Stimulated activated CD4-positive, alpha-beta T cell treated with anti-CD3 and anti-CD28 coated beads, Interleukin-1b, Interleukin-23, amount 100 ng/mL, for 4 hours (primary cell): ENCODE data around the gene UBAP1L.
A peak's percentile ranks its signal among the peaks of the same experiment; 100 is the strongest.
"Not testable (repeated sequence)": the region's sequence is repeated elsewhere in the genome, so short reads cannot be mapped to it uniquely, and the experiment has no call there.

Source experiments
- DNase-seq, 2 donors: peaks; one replicate each; pipeline ENCODE4 v3.0.0-alpha.2; 2020; ENCODE audit warnings: low read depth in 2 of 2

The UBAP1L gene

GRCh38 chr15:65084500-65085206 lies 30.3 kb downstream of the UBAP1L start:
- no peak for DNase-seq

- DNase-seq = no peak
Observed at GRCh38 chr15:65083262-65083701, 31.7 kb downstream of the UBAP1L start.

GRCh38 chr15:65082303-65082953 lies 32.6 kb downstream of the UBAP1L start:
- DNase-seq = no peak

- no peak for DNase-seq
Observed at GRCh38 chr15:65081758-65082157, 33.2 kb downstream of the UBAP1L start.

GRCh38 chr15:65081270-65081669 lies 33.7 kb downstream of the UBAP1L start:
- no peak for DNase-seq

- no peak for DNase-seq
Observed at GRCh38 chr15:65079580-65079979, 35.4 kb downstream of the UBAP1L start.

GRCh38 chr15:65077981-65078352 lies 37.0 kb downstream of the UBAP1L start:
- DNase-seq = peak; percentile 22 to 56

- DNase-seq = no peak
Observed at GRCh38 chr15:65077291-65077980, 37.6 kb downstream of the UBAP1L start.

- no peak for DNase-seq
Observed at GRCh38 chr15:65076486-65077290, 38.3 kb downstream of the UBAP1L start, which contains the start of gene KBTBD13. Gene KBTBD13 (plus strand): TSS chr15:65076746. CDS start chr15:65076816, 70 bp downstream.

GRCh38 chr15:65075607-65076395 lies 39.2 kb downstream of the UBAP1L start:
- not testable (repeated sequence) for DNase-seq

- not testable (repeated sequence) for DNase-seq
Observed at GRCh38 chr15:65074946-65075345, 40.1 kb downstream of the UBAP1L start.

- DNase-seq = no peak
Observed at GRCh38 chr15:65072617-65073016, 42.4 kb downstream of the UBAP1L start.

GRCh38 chr15:65072027-65072426 lies 43.0 kb downstream of the UBAP1L start:
- DNase-seq = no peak

- DNase-seq = no peak
Observed at GRCh38 chr15:65071381-65071811, 43.6 kb downstream of the UBAP1L start.

- no peak for DNase-seq
Observed at GRCh38 chr15:65069779-65070546, 45.0 kb downstream of the UBAP1L start.

- DNase-seq = no peak
Observed at GRCh38 chr15:65069179-65069578, 45.8 kb downstream of the UBAP1L start.

- no peak for DNase-seq
Observed at GRCh38 chr15:65068403-65068788, 46.6 kb downstream of the UBAP1L start.

- DNase-seq = no peak
Observed at GRCh38 chr15:65067645-65068402, 47.2 kb downstream of the UBAP1L start, which contains the start of gene RASL12. Gene RASL12 (minus strand): TSS chr15:65067991. CDS start chr15:65067835, 156 bp downstream.

GRCh38 chr15:65067317-65067644 lies 47.7 kb downstream of the UBAP1L start:
- no peak for DNase-seq
